SK-N-SH treated with all-trans-retinoic acid at 6 μM for 48 hours (cell line): Measurements from ENCODE around the gene PDGFB.

Experiments used
- ATAC-seq: fragments of 200-7000 bp; cut with Tn5 transposase; 3 replicates; pipeline ENCODE4 v1.9.1; 2020; ENCODE audit warnings: mild to moderate bottlenecking, moderate library complexity
- ARNTL ChIP-seq: fragments of 450-650 bp; formaldehyde crosslinking; IDR thresholded peaks from 2 replicates; pipeline ENCODE4 v1.5.0; 2020; ENCODE audit warnings: low read depth, mild to moderate bottlenecking, moderate library complexity, borderline replicate concordance
- BACH2 ChIP-seq: fragments of 250-450 bp; sonication (Bioruptor Pico); IDR thresholded peaks from 2 replicates; pipeline ENCODE4 v1.9.0; 2021; ENCODE audit warnings: mild to moderate bottlenecking, borderline replicate concordance
- CREB5 ChIP-seq: fragments of 250-450 bp; sonication (Bioruptor Pico); IDR thresholded peaks from 2 replicates; pipeline ENCODE4 v1.5.1; 2020; ENCODE audit warnings: low read depth, mild to moderate bottlenecking, moderate library complexity
- ESRRG ChIP-seq: fragments of 250-450 bp; sonication (Bioruptor Pico); IDR thresholded peaks from 2 replicates; pipeline ENCODE4 v1.6.1; 2021; ENCODE audit warnings: mild to moderate bottlenecking
- ISL1 ChIP-seq: fragments of 250-450 bp; sonication (Bioruptor Pico); IDR thresholded peaks from 2 replicates; pipeline ENCODE4 v2.1.2; 2022; ENCODE audit warnings: mild to moderate bottlenecking, moderate library complexity
- OSR1 ChIP-seq: fragments of 250-450 bp; sonication (Bioruptor Pico); IDR thresholded peaks from 2 replicates; pipeline ENCODE4 v1.8.0; 2022; ENCODE audit warnings: moderate library complexity, mild to moderate bottlenecking, inconsistent platforms
- POU6F1 ChIP-seq: fragments of 250-450 bp; sonication (Bioruptor Pico); IDR thresholded peaks from 2 replicates; pipeline ENCODE4 v1.8.0; 2021; ENCODE audit warnings: low read depth, mild to moderate bottlenecking, moderate library complexity, borderline replicate concordance
- PPARA ChIP-seq: fragments of 250-450 bp; sonication (Bioruptor Pico); IDR thresholded peaks from 2 replicates; pipeline ENCODE4 v1.5.0; 2020; ENCODE audit warnings: mild to moderate bottlenecking, borderline replicate concordance
- RARB ChIP-seq: fragments of 250-450 bp; sonication (Bioruptor Pico); IDR thresholded peaks from 2 replicates; pipeline ENCODE4 v1.8.0; 2021; ENCODE audit warnings: mild to moderate bottlenecking, moderate library complexity
- SNAI2 ChIP-seq: fragments of 250-450 bp; sonication (Bioruptor Pico); IDR thresholded peaks from 2 replicates; pipeline ENCODE4 v1.5.0; 2020; ENCODE audit warnings: mild to moderate bottlenecking, moderate library complexity
- TCF4 ChIP-seq: fragments of 250-450 bp; sonication (Bioruptor Pico); IDR thresholded peaks from 2 replicates; pipeline ENCODE4 v1.8.0; 2021; ENCODE audit warnings: mild to moderate bottlenecking, moderate library complexity, borderline replicate concordance
- TOX ChIP-seq: fragments of 250-450 bp; sonication (Bioruptor Pico); IDR thresholded peaks from 2 replicates; pipeline ENCODE4 v1.8.0; 2021; ENCODE audit warnings: mild to moderate bottlenecking, moderate library complexity, borderline replicate concordance
- TSHZ2 ChIP-seq: fragments of 250-450 bp; sonication (Bioruptor Pico); IDR thresholded peaks from 2 replicates; pipeline ENCODE4 v1.5.0; 2020; ENCODE audit warnings: mild to moderate bottlenecking, moderate library complexity
- ZC3H10 ChIP-seq: fragments of 250-450 bp; sonication (Bioruptor Pico); IDR thresholded peaks from 2 replicates; pipeline ENCODE4 v1.5.1; 2021; ENCODE audit warnings: mild to moderate bottlenecking, moderate library complexity
- ZFP3 ChIP-seq: fragments of 250-450 bp; sonication (Bioruptor Pico); IDR thresholded peaks from 2 replicates; pipeline ENCODE4 v1.5.0; 2020; ENCODE audit warnings: mild to moderate bottlenecking, moderate library complexity
- ZFP30 ChIP-seq: fragments of 450-650 bp; formaldehyde crosslinking; IDR thresholded peaks from 2 replicates; pipeline ENCODE4 v1.5.0; 2022; ENCODE audit warnings: mild to moderate bottlenecking, moderate library complexity
- ZNF565 ChIP-seq: fragments of 450-650 bp; formaldehyde crosslinking; conservative IDR thresholded peaks from 2 replicates; pipeline ENCODE4 v1.5.0; 2020; ENCODE audit warnings: low read depth, mild to moderate bottlenecking, moderate library complexity
- ZNF8 ChIP-seq: fragments of 450-650 bp; formaldehyde crosslinking; IDR thresholded peaks from 2 replicates; pipeline ENCODE4 v1.5.0; 2020; ENCODE audit warnings: mild to moderate bottlenecking, moderate library complexity
- TF ChIP-seq, protein P1 (sequence below): fragments of 250-450 bp; sonication (Bioruptor Pico); IDR thresholded peaks from 2 replicates; pipeline ENCODE4 v1.5.1; 2021; ENCODE audit warnings: mild to moderate bottlenecking, moderate library complexity

Gene PDGFB

DNA sequence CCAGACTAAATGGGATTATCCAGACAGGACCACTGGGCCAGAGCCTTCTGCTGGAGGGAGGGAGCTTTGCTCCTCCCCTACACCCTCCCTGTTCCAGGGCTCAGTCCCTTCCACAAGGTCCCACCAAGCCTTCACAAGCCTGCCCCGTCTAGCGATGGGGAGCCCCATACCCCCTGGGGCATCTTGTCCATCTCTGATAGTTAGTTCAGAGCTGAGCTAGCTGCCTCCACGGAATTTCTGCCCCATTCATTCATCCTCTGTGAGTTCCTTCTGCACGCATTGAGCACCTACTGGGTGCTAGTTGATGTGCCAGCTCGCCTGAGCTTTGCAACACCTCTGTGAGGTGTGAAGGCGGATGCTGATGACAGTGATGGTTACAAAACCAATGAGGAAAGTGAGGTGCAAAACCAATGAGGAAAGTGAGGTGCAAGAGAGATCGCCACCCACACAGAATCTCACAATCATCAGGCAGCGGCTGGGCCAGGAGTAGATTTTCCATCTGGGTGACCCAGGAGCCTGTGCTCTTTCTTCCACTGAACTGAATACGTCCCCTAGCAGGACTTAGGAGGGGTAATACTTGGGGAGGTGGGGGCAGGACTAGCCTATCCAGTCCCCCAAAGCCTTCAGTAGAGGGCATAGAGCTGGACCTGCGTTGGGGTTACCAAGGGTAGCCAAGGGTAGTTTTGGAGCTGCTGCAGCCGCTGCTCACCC is 70.8 kb downstream of the PDGFB start:
- TF ChIP-seq ISL1 (CRISPR knock-in tag): no peak
- TF ChIP-seq, protein P1, sequence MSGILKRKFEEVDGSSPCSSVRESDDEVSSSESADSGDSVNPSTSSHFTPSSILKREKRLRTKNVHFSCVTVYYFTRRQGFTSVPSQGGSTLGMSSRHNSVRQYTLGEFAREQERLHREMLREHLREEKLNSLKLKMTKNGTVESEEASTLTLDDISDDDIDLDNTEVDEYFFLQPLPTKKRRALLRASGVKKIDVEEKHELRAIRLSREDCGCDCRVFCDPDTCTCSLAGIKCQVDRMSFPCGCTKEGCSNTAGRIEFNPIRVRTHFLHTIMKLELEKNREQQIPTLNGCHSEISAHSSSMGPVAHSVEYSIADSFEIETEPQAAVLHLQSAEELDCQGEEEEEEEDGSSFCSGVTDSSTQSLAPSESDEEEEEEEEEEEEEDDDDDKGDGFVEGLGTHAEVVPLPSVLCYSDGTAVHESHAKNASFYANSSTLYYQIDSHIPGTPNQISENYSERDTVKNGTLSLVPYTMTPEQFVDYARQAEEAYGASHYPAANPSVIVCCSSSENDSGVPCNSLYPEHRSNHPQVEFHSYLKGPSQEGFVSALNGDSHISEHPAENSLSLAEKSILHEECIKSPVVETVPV (CRISPR knock-in tag): no peak
- TF ChIP-seq ESRRG (CRISPR knock-in tag): no peak
- TF ChIP-seq ZC3H10 (CRISPR knock-in tag): no peak
- no peak for TF ChIP-seq OSR1
- no peak for TF ChIP-seq RARB (CRISPR knock-in tag)
- TF ChIP-seq ZNF8: no peak
- TF ChIP-seq POU6F1: no peak
- TF ChIP-seq ZFP30 (CRISPR knock-in tag): no peak
- no peak for TF ChIP-seq TSHZ2 (CRISPR knock-in tag)
- no peak for TF ChIP-seq ZNF565 (CRISPR knock-in tag)
- no peak for TF ChIP-seq ZFP3 (CRISPR knock-in tag)
- no peak for TF ChIP-seq ARNTL (CRISPR knock-in tag)
- TF ChIP-seq TOX (CRISPR knock-in tag): no peak
- TF ChIP-seq PPARA (CRISPR knock-in tag): no peak
- no peak for TF ChIP-seq TCF4
- no peak for TF ChIP-seq SNAI2 (CRISPR knock-in tag)
- no peak for TF ChIP-seq BACH2 (CRISPR knock-in tag)
- no peak for TF ChIP-seq CREB5 (CRISPR knock-in tag)
- TF ChIP-seq, all 23 proteins: peak for 0
- ATAC-seq: no peak
